Fibroblast of peridontal ligament (primary cell): ENCODE results near the gene TCTN1.
"Not testable (repeated sequence)": the region's sequence is repeated elsewhere in the genome, so short reads cannot be mapped to it uniquely, and the experiment has no call there.

Experiments used
- DNase-seq: peaks from one replicate; pipeline ENCODE4 v3.0.0-alpha.2; 2010; ENCODE audit errors: extremely low read depth

TCTN1 gene

DNA sequence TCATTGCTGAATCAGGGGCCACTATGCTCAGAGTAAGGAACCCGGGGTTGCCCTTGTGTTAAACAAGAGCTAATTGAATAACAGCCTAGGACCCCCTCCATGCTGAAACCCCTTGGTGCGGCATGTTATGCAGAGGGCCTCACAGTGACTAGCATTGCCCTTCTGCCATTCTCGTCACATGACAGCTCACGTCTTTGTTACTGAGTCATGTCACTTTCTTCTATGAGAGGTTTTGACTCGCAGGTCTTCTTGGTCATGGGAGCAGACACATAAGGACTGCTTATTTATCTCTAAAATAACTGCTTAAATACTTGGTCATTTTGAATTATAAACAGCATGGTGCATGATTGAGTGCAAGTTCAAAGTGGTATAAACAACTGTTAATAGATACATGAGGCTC is 24.9 kb downstream of the TCTN1 start:
- DNase-seq = no peak

DNA sequence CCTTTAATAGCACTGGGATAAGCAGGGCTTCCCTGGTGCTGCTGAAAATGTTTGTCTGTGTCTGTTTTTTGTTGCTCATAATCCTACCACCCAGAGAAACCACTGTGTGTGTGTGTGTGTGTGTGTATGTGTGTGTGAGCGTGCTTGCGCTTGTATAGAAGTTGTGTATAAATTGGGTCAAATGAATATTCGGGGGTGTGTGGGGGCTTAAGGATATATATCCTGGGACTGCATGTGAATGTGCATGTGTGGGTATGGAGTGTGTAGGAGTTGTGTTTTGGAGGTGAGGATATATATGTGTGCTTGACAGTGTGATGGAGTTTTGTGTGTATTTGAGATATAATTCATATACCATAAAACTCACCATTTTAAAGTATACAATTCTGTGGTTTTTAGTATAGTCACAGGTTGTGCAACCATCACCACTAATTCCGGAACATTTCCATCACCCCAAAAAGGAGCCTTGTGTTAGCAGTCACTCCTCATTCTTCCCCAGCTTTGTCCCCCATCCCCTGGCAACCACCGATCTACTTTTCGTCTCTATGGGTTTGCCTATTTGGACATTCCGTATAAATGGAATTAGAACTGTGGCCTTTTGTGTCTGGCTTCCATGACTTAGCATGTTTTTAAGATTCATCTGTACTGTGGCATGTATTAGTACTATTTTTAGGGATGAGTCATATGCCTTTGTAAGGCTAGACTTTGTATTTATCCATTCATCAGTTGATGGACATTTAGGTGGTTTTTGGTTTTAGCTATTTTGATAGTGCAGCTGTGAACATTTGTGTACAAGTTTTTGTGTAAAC is 25.6 kb downstream of the TCTN1 start:
- peak; percentile 76 for DNase-seq

DNA sequence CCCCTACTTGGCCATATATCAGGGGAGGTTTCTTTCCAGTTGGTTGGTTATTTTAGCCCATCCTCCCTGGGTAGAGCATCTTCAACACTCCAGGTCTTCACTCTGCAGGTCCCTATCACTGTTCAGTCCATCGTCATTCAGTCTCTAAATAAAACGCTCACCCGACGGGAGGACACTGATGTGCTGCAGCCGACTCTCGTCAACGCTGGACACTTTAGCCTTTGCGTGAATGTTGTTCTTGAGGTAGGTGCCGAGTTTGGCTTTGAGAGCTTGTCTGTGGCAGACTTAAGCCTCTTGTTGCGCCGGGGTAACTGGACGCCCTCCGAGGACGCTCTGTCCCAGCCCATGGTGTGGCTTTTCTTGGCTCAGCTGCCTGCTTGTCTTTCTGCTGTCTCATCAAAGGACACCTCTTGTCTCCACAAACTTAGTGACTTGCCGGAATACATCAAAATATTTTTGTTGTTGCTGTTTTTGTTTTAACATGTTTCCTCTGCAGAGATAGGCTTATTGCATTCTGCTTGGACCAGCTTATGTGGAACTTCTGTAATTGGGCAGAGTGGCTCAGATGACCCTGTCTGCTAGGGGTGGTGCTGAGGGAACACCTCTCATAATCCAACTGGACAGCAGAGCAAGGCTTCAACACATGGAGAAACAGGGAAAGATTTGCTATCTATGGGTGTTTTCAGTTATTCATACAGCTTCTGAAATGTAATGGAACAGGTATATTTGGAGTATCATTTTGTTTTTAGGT is 26.5 kb downstream of the TCTN1 start:
- no peak for DNase-seq

GRCh38 chr12:110641521-110641920 is 27.6 kb downstream of the TCTN1 start:
- no peak for DNase-seq

DNA sequence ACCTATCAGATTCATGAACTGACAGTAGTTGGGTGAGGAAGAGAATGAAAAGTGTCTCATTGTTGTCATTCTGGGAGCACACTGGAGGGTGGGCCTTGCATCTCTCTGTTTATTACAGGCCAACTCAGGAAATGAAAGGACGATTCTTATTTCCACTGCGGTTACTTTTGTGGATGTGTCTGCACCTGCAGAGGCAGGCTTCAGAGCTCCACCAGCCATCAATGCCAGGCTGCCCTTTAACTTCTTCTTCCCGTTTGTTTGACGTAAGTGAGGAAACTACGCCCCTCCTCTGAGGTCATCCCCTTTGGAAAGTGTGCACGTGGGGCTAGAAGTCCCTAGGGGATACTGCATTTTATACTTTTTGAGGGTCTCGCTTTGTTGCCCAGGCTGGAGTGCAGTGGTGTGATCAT is 33.7 kb downstream of the TCTN1 start:
- DNase-seq = no peak

DNA sequence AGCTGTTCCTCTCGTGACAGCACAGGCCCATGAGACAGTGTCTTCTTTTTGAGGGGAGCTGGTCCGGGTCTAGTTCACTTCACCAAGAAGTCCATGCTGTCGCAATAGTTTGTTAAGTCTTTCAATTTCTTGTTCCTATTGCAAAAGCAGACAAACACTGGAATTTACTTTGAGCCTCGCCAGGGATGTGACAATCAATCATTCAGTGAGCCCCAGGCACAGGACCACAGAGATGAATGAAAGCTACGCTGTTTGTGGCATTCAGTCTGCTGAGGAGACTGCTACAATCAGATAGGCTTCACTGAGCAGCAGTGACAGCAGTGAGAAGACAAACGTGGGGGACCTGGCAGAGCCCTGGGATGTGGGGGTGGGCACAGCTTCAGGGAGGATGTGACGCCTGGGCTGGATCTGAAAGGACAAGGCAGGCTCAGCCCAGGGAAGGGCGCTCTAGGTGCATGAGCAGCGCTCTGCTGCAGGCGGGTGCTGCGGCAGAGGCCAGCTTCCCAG is 35.5 kb downstream of the TCTN1 start:
- no peak for DNase-seq

GRCh38 chr12:110654238-110654637 is 40.3 kb downstream of the TCTN1 start:
- not testable (repeated sequence) for DNase-seq

- no peak for DNase-seq
Measured at GRCh38 chr12:110656071-110656655, 42.2 kb downstream of the TCTN1 start.

GRCh38 chr12:110657747-110658146 is 43.8 kb downstream of the TCTN1 start:
- no peak for DNase-seq

DNA sequence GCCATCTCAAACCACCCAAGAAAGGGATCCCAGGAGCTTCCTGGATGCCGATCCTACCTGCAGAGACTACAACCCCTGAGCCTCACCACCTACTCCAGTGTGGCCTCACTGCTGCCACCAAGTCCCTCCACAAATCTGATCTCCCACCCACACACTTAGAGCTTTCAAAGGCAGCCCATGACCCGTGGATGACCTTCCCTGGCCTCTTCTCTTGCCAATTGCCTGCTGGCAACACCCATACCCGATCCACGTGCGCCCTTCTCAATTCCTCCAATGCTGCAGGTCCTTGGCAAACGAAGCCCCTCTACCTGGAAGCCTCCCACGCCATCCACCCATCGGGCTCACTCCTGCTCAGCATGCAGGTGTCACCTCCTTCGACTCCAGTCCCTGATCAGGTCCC is 44.3 kb downstream of the TCTN1 start:
- DNase-seq = no peak

DNA sequence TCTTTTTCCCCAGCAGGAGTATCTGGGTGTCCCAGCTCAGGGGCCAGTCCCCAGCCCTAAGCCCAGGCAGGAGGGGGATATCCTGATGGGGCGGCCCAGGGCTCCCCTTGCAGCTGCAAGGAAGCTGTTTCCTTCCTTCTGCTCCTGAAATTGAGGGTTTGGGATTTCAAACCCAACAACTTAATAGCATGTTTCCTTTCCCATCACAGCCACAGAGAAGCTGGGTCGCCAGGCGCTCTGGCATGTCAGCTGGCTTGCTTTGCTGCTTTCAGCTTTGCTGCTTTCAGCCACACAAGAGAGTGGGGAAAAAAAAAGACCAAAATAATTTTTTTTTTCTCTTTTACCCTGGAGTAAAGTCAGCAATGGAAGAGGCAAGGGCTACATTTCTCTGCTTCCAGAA is 44.9 kb downstream of the TCTN1 start:
- no peak for DNase-seq

DNA sequence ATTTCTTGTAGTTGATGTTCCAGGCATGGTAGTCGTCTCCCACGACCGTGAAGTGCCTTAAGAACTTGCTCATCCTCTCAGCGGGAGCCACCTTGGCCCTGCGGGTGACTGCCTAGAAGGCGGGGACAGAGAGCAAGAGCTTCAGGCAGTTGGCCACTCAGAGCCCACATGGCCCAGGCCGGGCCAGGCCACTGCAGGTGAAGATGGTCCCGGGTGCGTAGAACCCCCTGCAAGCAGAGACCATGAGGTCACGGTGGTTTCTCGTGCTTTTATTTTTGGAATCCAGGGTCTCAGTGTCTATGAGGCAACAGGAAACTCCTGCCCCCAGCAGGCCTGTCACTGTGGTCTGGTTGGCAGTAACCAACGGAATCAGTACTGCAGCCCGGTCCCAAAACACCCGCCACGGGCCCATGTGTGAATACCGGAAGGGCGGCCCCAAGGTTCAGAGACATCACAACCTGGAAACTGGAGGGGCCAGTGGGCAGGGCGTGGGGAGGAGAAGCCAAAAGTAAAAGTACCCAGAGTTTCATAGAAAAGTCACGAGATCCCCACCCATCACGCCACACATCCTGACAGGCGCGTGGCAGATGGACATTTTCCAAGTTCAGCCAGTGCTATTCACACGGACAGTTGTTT is 47.5 kb downstream of the TCTN1 start:
- no peak for DNase-seq

DNA sequence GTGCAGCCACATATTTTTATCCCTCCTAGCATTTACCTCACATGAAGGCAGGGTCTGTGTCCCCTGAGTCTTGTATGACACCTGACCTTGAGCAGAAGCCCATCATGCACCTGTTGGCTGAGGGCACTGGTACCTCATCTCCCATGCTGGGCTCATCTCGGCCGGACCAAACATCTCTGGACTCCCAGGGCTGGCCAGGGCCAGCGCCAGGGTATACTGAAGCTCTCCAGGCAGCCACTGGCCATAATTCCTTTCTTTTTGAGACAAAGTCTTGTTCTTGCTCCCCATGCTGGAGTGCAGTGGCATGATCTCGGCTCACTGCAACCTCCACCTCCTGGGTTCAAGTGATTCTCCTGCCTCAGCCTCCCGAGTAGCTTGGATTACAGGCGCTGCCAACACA is 53.0 kb downstream of the TCTN1 start:
- no peak for DNase-seq

DNA sequence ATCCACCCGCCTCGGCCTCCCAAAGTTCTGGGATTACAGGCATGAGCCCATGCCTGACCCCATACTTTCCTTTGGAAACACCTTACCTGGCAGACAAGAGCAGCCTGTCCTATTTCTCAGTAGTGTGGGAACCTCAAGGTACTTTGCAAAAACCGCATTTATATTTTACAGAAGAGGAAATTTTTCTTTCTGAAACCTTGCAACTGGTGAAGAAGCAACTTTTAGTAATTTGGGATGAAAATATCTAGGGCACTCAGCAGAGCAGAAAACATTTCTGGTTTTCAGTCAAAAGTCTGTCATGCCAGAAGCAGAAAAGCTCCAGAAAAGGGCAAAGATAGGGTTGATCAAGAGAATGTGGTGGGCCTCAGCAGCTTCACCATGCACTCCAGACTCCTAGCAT is 53.7 kb downstream of the TCTN1 start:
- DNase-seq = no peak

- DNase-seq = no peak
Measured at GRCh38 chr12:110668480-110669192, 54.7 kb downstream of the TCTN1 start.

DNA sequence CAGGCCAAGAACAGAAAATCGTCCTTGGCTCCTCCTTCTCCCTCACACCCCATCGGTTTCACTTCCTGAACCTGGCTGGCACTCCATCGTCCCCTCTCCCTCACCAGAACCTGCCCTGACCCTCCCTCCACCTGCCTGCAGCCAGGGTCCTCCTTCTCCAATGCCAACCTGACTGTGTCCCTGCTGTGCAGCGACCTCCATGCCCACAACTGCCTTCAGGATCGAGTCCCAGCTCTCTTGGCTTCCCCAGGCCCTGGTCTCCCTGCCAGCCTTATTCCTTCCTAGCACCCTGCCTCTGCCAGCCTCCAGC is 55.2 kb downstream of the TCTN1 start:
- no peak for DNase-seq

GRCh38 chr12:110670161-110670701 is 56.3 kb downstream of the TCTN1 start:
- DNase-seq = no peak

DNA sequence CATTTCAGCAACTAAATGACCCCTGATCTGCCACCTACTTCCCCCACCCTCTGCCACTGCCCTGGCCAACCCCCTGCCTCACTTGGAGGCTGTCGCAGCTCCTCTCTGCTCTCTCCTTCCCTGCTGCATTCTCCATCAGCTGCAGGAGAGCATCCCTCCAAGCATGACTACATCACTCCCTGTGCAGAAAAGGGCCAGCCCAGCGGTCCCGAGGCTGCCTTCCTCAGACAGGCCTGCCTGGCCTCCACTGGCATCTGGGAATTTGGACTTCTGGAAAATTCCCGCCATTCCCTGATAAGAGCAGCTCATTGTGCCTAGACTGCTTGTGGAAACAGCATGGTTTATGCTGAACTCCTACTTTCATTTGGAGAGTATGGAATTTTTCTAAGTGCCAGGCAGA is 62.2 kb downstream of the TCTN1 start:
- no peak for DNase-seq

DNA sequence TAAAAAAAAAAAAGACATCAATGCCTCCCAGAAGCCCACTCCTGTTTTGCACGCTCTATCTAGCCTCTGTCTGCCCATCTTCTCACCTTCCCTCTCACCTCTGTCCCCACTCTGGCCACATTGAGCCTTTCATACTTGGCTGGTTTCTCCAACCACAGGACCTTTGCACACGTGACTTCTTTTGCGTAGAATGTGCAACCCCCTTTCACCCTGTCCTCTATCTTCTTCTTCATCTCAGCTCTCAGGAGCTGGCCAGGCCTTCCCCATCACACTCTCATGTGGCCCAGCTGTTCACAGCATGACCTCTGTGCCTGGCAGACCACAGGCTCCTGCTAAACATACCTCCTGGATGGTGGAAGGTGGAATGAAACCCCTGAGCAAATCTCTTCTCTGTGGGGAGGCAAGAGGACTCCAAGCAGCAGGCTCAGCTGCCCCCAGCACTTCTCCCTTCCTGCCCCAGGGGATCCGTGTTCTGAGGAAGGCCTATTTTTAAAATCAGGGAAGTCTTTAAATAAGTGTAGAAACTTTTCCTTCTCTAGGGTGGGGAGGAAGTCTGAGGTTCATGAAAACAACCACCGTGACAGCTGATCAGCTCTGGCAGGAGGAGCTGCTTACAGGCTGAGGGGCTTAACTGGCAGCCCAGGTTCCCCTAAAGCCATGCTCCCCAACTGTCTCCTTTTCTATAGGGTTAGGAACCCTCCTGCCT is 63.4 kb downstream of the TCTN1 start:
- no peak for DNase-seq

GRCh38 chr12:110677982-110678381 is 64.1 kb downstream of the TCTN1 start:
- no peak for DNase-seq

GRCh38 chr12:110679201-110679600 is 65.3 kb downstream of the TCTN1 start:
- DNase-seq = no peak
